PC-9 (cell line): Measurements from ENCODE around the gene PIP5K1A. TPM values are rescaled to one million over a fixed set of nuclear protein-coding genes. Genes with fewer than 3 reads are reported as not detected.

Experiments used
- BruUV-seq: library from RNA; stranded (reverse); fragments of 400-500 nt; replicated peaks from 2 replicates; lab custom pipeline; 2021; lab: Mats Ljungman, UMichigan
- CTCF ChIA-PET: fragments of 300-600 bp; sonication (Branson Sonifier 250); formaldehyde crosslinking; loops from one replicate; lab custom pipeline; 2022; ENCODE audit warnings: antibody characterized with exemption; lab: Charles Lee
- POLR2A ChIA-PET: fragments of 300-600 bp; sonication (Branson Sonifier 250); formaldehyde crosslinking; loops from one replicate; lab custom pipeline; 2022; ENCODE audit warnings: antibody characterized with exemption; ENCODE audit not compliant: unreplicated experiment; lab: Charles Lee
- DNase-seq, 2 experiments: peaks; one replicate each; pipeline versions ENCODE4 v3.0.0 to v3.0.0-alpha.2; 2015 to 2022; ENCODE audit warnings: mixed read lengths in 1 of 2
- H2AFZ ChIP-seq: fragments of 200-600 bp; sonication (generic); 2 replicates; pipeline ENCODE4 v1.8.1; 2017; ENCODE audit warnings: antibody characterized with exemption
- H3F3A ChIP-seq: fragments of 200-600 bp; sonication (generic); 2 replicates; pipeline ENCODE4 v1.8.1; 2017; ENCODE audit warnings: antibody characterized with exemption, mild to moderate bottlenecking, low read depth; ENCODE audit not compliant: insufficient read depth
- H3K27ac ChIP-seq: fragments of 200-600 bp; sonication (generic); 2 replicates; pipeline ENCODE4 v1.6.1; 2016; ENCODE audit warnings: mixed run types
- H3K27me3 ChIP-seq: fragments of 200-600 bp; sonication (generic); 2 replicates; pipeline ENCODE4 v1.6.1; 2016; ENCODE audit warnings: low read depth, mixed run types; ENCODE audit not compliant: insufficient read depth
- H3K36me3 ChIP-seq: fragments of 200-600 bp; sonication (generic); 2 replicates; pipeline ENCODE4 v1.6.1; 2016; ENCODE audit warnings: low read depth, mixed run types
- H3K4me1 ChIP-seq: fragments of 200-600 bp; sonication (generic); replicated peaks from 2 replicates; pipeline ENCODE4 v1.6.1; 2016; ENCODE audit warnings: mixed run types; ENCODE audit not compliant: insufficient read depth
- H3K4me2 ChIP-seq: fragments of 200-600 bp; sonication (generic); 2 replicates; pipeline ENCODE4 v1.6.1; 2017; ENCODE audit warnings: mixed run types
- H3K4me3 ChIP-seq: fragments of 200-600 bp; sonication (generic); 2 replicates; pipeline ENCODE4 v1.6.1; 2016; ENCODE audit warnings: mixed run types
- H3K79me2 ChIP-seq: fragments of 200-600 bp; sonication (generic); 2 replicates; pipeline ENCODE4 v1.6.1; 2017; ENCODE audit warnings: low read depth, mixed run types
- H3K9me2 ChIP-seq: fragments of 200-600 bp; sonication (generic); 2 replicates; pipeline ENCODE4 v1.8.1; 2017; ENCODE audit warnings: mild to moderate bottlenecking; ENCODE audit not compliant: insufficient read depth
- H3K9me3 ChIP-seq: fragments of 200-600 bp; sonication (generic); 2 replicates; pipeline ENCODE4 v1.8.1; 2016; ENCODE audit warnings: low read depth; ENCODE audit not compliant: insufficient read depth
- H4K20me1 ChIP-seq: fragments of 200-600 bp; sonication (generic); 2 replicates; pipeline ENCODE4 v1.8.1; 2017; ENCODE audit not compliant: insufficient read depth
- EZH2 ChIP-seq: fragments of 200-600 bp; sonication (generic); IDR thresholded peaks from 2 replicates; pipeline ENCODE4 v1.8.0; 2017; ENCODE audit warnings: antibody characterized with exemption, low read depth
- intact Hi-C: fragments of 100-400 bp; cut with micrococcal nuclease; formaldehyde crosslinking; loops from one replicate; pipeline ENCODE4 v1.10.0; 2022; ENCODE audit not compliant: unreplicated experiment
- total RNA-seq: library from RNA; stranded (reverse); gene quantifications from 2 replicates; pipeline ENCODE4 v1.2.3, GENCODE V29; 2021
- TF ChIP-seq, protein P1 (sequence below): fragments of 200-600 bp; sonication (generic); conservative IDR thresholded peaks from 2 replicates; pipeline ENCODE4 v1.6.1; 2017; ENCODE audit warnings: mixed run types, antibody characterized with exemption, mild to moderate bottlenecking, moderate library complexity

Gene PIP5K1A
- total RNA-seq, 1 experiment from 2014 or later: 69.7 TPM

DNA sequence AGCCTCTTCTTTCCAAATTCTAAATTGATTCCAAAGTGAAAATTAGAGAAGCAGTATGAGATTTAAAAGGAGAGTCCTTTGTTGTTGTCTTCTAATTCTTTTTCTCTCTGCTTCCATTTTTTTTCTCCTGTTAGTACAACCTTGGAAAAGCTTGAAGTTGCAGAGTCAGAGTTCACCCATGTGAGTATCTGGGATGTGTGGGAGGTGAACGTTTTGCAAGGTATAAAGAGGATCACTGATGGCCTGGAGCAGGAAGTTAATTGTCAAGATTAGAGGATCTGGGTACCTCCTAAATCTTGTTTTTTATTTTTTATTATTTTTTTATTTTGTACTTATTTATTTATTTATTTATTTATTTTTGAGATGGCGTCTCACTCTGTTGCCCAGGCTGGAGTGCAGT, 48.4 kb downstream of the PIP5K1A start:
- Histone ChIP-seq H3K4me2 (no peak overlapping the region), H2AFZ (no peak overlapping the region), H4K20me1 (no peaks in the 10 kb centered on the region), H3K27ac (no peak overlapping the region), H3K4me1 (no peaks in the 10 kb centered on the region), H3K4me3 (no peak overlapping the region), H3K79me2 (no peaks in the 10 kb centered on the region), H3K36me3 (peaks cover 52% of the 10 kb centered on the region), H3K9me2 (no peaks in the 10 kb centered on the region), H3F3A (peaks cover 46% of the 10 kb centered on the region), H3K9me3 (no peaks in the 10 kb centered on the region), H3K27me3 (no peaks in the 10 kb centered on the region)
- TF ChIP-seq EZH2: no peak
- TF ChIP-seq, protein P1, sequence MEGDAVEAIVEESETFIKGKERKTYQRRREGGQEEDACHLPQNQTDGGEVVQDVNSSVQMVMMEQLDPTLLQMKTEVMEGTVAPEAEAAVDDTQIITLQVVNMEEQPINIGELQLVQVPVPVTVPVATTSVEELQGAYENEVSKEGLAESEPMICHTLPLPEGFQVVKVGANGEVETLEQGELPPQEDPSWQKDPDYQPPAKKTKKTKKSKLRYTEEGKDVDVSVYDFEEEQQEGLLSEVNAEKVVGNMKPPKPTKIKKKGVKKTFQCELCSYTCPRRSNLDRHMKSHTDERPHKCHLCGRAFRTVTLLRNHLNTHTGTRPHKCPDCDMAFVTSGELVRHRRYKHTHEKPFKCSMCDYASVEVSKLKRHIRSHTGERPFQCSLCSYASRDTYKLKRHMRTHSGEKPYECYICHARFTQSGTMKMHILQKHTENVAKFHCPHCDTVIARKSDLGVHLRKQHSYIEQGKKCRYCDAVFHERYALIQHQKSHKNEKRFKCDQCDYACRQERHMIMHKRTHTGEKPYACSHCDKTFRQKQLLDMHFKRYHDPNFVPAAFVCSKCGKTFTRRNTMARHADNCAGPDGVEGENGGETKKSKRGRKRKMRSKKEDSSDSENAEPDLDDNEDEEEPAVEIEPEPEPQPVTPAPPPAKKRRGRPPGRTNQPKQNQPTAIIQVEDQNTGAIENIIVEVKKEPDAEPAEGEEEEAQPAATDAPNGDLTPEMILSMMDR: no peak
- intact Hi-C loops: no loop called here
- CTCF ChIA-PET: no interaction called here
- no TSS peak for BruUV-seq
- no peak for DNase-seq
- POLR2A ChIA-PET: interaction anchor here (0.5 kb wide), 1 partner anchor 184 kb away, joined by 3 read pairs; no protein-coding TSS in a partner anchor

DNA sequence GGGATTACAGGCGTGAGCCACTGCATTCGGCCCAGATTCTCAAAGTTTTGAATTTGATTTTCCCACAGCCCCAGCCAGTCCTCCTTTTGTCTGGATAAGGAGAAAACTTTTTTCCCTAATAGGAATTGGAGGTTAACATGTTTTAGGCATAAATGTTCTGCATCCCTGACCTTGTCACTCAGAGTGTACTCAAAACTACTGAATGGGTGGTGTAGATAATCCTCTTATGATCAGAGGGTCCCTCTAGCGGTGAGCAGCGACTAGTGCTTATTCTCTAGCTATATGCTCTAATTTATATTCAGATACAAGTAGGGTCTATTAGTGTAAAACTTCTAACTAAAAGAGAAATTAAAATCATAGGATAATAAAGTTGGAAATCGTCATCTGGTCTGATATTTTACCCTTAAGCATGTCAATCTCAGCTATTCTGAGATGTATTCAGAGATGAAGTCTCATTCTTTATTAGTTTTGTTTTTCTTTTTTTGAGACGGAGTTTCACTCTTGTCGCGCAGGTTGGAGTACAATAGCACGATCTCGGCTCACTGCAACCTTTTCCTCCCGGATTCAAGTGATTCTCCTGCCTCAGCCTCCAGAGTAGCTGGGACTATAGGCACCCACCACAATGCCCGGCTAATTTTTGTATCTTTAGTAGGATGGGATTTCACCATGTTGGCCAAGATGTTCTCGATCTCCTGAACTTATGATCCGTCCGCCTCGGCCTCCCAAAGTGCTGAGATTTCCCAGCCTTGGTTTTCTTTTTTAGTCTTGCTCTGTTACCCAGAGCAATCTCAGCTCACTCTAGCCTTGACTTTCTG, 53.5 kb downstream of the PIP5K1A start:
- H3K4me2 ChIP-seq: no peak overlapping the region
- peaks cover 7% of the 10 kb centered on the region for H3K4me1 ChIP-seq
- intact Hi-C loops: no loop called here
- H3K27me3 ChIP-seq: no peaks in the 10 kb centered on the region
- no peaks in the 10 kb centered on the region for H3K9me2 ChIP-seq
- POLR2A ChIA-PET: interaction anchor here (0.5 to 0.7 kb wide), 6 partner anchors 26 to 277 kb away, joined by 3 to 29 read pairs (median 4); partner anchors contain the start of gene CERS2
- DNase-seq: peak; percentile 42 to 68
- TF ChIP-seq, protein P1: peak; percentile 92
- TF ChIP-seq EZH2: no peak
- no peak overlapping the region for H2AFZ ChIP-seq
- no peak overlapping the region for H3K4me3 ChIP-seq
- no peak overlapping the region for H3K27ac ChIP-seq
- H3K79me2 ChIP-seq: peaks cover 22% of the 10 kb centered on the region
- H3K36me3 ChIP-seq: peaks cover 14% of the 10 kb centered on the region
- CTCF ChIA-PET: interaction anchor here (0.5 to 1.5 kb wide), 8 partner anchors 10 to 282 kb away, joined by 3 to 8 read pairs (median 4); partner anchors contain the start of genes BNIPL, PSMB4 and VPS72
- H3F3A ChIP-seq: peaks cover 48% of the 10 kb centered on the region
- no peaks in the 10 kb centered on the region for H3K9me3 ChIP-seq
- H4K20me1 ChIP-seq: peaks cover 4% of the 10 kb centered on the region; the same call in 1 of the 2 replicates
- BruUV-seq: no TSS peak
